ENCODE measurements around the gene PALMD.

The PALMD gene

GRCh38 chr1:99660496-99660895 lies 14.6 kb downstream of the PALMD start:
- no peak for DNase-seq (ENCODE audit: low read depth in 2 of 2)

GRCh38 chr1:99661780-99662179 lies 15.9 kb downstream of the PALMD start:
- DNase-seq (ENCODE audit: low read depth in 2 of 2): no peak

DNA sequence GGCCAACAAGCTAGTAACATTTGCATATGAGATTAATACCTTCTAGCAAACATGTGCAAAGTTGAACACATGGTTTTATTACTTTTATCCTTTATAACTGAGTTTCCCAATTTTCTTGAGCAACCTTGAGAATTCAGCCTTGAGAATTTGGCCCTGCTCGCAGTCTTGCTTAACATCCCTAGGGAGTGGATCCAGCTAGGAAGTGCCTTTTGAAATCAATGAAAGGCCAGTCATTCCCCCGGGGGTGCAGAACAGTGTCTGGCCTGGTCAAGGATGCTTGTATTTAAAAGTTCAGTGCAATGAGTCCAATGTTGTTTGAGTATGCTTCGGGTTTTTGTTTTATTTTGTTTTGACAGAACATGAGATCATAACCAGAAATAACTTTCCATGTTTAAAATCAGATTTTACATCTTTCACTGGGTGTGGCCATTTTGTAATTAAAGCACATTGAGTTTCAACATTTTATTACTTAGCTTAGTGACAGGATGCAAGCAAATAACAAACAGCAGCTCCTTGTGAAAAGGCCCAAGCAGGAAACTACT lies 16.7 kb downstream of the PALMD start:
- DNase-seq (ENCODE audit: low read depth in 2 of 2): no peak

- DNase-seq (ENCODE audit: low read depth in 2 of 2): no peak
Measured at GRCh38 chr1:99663501-99663900, 17.6 kb downstream of the PALMD start.

DNA sequence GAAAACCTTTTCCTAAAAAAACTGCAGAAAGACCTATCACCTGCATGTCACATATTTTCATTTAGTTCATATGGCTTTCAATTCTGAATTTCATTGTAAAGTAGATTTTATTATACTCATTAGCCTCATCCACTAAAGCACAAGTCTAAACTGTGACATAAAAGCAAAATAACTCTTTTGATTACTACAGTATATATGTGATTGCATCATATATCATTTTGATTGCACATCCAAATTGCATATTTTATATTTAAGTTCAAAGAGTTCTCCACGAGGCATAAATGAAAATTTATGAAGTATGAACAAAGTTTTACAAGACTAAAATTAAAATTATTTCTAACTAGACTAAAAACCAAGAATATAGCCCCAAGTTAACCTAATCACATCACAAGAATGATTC lies 19.3 kb downstream of the PALMD start:
- no peak for DNase-seq (ENCODE audit: low read depth in 2 of 2)

- DNase-seq (ENCODE audit: low read depth in 2 of 2): no peak
Measured at GRCh38 chr1:99669376-99669775, 23.5 kb downstream of the PALMD start.

DNA sequence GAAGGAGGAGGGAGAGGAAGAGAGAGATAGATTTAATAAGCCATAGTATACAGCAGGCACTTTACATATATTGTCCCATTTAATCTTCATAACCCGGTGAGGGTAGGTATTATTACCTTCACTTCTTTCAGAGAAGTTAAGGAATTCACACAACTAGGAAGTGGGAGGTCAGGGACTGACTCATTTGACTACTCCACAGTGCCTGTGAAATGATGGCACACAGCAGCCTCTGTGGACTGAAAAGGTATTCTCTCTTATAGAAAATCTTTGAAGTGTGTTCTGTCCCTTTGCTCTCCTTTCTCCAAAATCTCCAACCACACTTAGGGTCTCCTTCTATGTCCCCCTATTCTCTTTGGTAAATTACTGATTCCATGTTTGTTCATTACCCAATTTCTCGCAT lies 23.9 kb downstream of the PALMD start:
- DNase-seq (ENCODE audit: low read depth in 2 of 2): no peak

DNA sequence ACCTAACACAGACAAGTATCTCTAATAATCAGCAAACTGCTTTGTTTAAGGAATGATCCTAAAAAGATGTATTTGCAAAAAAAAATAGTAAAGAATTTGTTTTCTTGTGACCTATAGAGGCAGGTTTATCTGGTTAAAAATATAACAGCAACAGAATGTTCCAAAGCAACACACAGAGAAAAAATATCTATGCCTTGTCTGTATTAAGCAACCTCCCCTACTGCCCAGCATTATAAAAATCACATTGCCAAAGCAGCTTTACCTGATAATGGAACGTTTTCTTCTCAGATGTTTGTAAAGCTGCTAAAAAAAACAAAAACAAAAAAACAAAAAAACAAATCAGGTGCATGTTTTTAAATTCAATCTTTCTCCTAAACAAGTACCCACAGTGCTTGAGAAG lies 24.7 kb downstream of the PALMD start:
- no peak for DNase-seq (ENCODE audit: low read depth in 2 of 2)

DNA sequence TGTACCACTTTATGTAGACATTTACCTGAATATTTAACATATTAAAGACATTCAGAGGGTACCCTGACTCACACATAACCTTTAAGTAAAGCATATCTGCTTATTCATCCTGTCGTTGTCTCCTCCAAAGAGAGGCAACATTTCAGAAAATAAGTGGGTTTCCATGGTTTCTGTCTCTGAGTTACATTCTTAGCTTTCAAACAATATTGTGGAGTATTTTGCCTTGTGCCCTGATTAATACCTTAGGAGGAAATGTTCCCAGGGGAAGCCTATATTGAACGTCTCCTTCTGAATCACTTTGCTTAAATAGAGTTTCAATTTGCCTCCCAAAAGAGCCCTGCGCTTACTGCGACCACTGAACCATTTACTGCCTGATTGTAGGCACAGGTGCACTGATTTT lies 26.1 kb downstream of the PALMD start:
- no peak for DNase-seq (ENCODE audit: low read depth in 2 of 2)

- no peak for DNase-seq (ENCODE audit: low read depth in 2 of 2)
Measured at GRCh38 chr1:99672530-99673213, 26.8 kb downstream of the PALMD start.

DNA sequence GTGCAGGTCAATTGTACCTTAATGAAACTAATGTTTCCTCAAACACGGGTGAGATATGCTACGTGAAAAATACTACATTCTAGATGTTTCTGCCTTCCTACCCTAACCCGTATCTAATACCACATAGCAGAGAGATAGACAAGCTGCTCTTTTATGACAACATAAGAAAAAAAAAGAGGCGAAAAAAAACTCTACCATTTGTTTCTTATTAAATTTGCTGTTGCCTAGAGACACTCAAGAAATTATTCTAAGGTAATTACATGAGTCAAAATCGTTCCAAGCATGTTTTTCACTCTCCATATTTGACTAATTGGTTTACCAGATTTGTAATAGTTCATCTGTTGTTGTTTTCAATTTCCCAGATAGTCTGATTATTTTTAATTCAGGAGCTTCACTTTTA lies 27.4 kb downstream of the PALMD start:
- no peak for DNase-seq (ENCODE audit: low read depth in 2 of 2)

GRCh38 chr1:99674115-99675064 lies 28.5 kb downstream of the PALMD start:
- DNase-seq (ENCODE audit: low read depth in 2 of 2): no peak

DNA sequence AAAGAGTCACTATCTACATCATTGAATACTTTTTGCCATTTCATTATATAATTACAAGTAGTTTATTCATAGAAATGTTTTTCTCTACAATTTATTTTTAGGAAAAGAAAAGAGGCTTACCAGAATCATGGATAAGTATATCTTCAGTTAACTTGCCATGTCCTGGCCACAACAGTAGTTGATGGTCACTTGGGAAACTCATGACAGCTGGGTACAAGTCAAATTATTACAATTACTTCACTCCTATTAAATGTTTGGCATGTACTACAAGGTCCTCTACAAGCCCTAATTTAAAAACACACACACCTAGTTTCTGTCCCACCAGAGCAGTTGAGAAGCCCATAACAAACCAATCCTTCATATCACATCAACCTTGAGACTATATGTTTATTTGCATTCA lies 29.4 kb downstream of the PALMD start:
- no peak for DNase-seq (ENCODE audit: low read depth in 2 of 2)

DNA sequence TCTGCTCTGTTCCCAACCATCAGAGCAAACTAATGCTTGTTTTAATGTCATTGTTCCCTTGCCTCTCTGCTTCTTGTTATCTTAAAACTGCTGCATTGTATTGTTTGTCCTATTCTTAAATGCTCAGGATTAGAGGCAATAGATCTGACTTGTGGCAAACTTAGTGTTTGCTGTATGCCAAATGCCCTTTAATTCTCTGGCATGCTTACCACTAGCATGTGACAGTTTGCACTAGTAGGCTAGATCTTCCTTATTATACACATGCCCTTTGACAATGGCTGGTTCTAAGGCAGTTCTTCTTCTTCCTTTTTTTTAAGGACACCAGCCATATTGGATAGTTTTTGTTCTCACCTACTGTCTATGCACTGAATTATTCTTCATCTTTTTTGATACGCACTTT lies 30.1 kb downstream of the PALMD start:
- no peak for DNase-seq (ENCODE audit: low read depth in 2 of 2)

GRCh38 chr1:99676876-99677275 lies 31.0 kb downstream of the PALMD start:
- no peak for DNase-seq (ENCODE audit: low read depth in 2 of 2)

GRCh38 chr1:99677416-99677815 lies 31.5 kb downstream of the PALMD start:
- DNase-seq (ENCODE audit: low read depth in 2 of 2): no peak

DNA sequence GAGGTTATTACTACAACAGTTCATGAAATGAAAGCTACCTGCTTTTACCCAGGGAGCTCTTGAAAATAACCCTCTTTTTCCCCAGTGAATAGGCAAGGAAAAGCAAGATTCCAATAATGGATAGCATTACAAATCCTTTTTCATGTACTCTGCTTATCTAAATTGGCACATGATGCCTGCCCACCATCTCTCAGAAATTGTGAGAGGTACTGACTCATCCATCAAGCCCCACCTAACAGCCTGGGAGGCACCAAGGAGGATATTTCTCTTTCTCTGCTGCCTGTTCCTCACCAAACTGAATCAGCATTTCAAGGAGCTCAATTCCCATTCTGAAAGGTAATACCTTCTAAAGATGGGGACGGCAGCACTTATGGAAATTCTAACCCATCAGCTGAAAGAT lies 34.4 kb downstream of the PALMD start:
- no peak for DNase-seq (ENCODE audit: low read depth in 2 of 2)

GRCh38 chr1:99681583-99681982 lies 35.7 kb downstream of the PALMD start:
- no peak for DNase-seq (ENCODE audit: low read depth in 2 of 2)

DNA sequence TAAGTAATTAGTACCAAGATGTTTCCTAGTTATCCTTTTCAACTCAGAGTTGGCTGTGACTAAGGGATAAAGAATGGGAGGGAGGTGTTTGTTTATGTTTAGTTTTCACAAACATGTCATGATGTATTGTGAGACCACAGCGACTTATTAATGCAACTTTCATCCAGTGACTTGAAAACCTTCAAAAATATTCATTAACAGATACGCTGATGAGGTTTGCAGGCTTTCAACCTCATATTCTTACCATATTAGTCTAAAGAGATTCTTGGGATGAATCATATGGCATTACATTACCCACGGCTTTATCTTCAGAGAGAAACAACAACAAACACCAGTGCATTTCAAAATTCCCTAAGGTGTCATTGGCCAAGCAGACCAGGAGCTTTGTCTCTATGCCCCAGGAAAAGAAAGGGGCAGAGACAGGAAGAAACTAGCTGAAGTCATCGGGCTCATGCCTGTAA lies 36.4 kb downstream of the PALMD start:
- no peak for DNase-seq (ENCODE audit: low read depth in 2 of 2)

GRCh38 chr1:99685516-99686180 lies 39.7 kb downstream of the PALMD start:
- no peak for DNase-seq (ENCODE audit: low read depth in 2 of 2)

DNA sequence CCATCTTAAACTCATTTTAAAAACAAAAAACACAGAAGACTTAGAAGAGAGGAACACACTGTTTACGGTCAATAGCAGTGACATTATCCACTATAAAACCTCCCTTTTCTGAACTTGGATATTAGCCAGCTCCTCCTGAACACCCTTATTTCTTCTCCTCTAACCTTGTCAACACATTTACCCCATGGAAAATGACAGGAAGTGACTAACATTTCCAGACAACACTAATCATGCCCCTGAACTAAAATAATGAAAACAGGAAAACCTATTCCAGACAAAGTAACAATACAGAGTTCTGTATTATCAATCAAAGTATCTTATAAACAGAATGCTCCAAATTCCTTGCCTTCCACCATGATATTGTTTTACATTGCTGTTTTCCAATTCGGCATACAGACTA lies 45.3 kb downstream of the PALMD start:
- DNase-seq (ENCODE audit: low read depth in 2 of 2): no peak

DNA sequence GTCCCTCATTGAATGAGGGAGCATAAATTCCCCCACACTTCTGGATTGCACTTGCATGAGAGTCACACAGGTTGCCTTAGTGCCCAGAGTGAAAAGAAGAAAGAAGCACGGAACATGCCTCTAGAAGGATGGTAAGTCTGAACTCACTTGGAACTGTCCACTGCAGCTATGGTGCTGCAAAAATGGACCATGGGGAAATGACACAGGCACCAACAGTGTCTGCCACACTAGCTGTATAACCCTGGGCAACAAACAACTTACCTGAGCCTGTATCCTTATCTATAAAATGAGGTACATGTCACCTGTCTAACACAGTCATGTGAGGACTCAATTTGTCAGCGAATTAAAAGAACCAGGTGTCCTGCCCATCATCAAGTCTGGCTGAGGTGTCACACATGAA lies 50.7 kb downstream of the PALMD start:
- no peak for DNase-seq (ENCODE audit: low read depth in 2 of 2)
